CD4-positive, alpha-beta T cell treated with Interleukin-15 for 4 hours (primary cell): ENCODE results near the gene HOXC5.
"Not testable (repeated sequence)": the region's sequence is repeated elsewhere in the genome, so short reads cannot be mapped to it uniquely, and the experiment has no call there.

Source experiments
- DNase-seq: peaks from one replicate; pipeline ENCODE4 v3.0.0-alpha.2; 2020; ENCODE audit warnings: low spot score

HOXC5 gene

GRCh38 chr12:54066408-54066807 lies 33.6 kb downstream of the HOXC5 start:
- no peak for DNase-seq

- DNase-seq = no peak
Measured at GRCh38 chr12:54068418-54069070, 35.7 kb downstream of the HOXC5 start.

- DNase-seq = no peak
Measured at GRCh38 chr12:54071942-54072341, 39.1 kb downstream of the HOXC5 start.

- no peak for DNase-seq
Measured at GRCh38 chr12:54074308-54074707, 41.5 kb downstream of the HOXC5 start.

GRCh38 chr12:54075409-54075808 lies 42.6 kb downstream of the HOXC5 start:
- no peak for DNase-seq

- DNase-seq = no peak
Measured at GRCh38 chr12:54075974-54076373, 43.1 kb downstream of the HOXC5 start.

- DNase-seq = not testable (repeated sequence)
Measured at GRCh38 chr12:54077843-54078242, 45.0 kb downstream of the HOXC5 start.

GRCh38 chr12:54079115-54079514 lies 46.3 kb downstream of the HOXC5 start:
- DNase-seq = not testable (repeated sequence)

- not testable (repeated sequence) for DNase-seq
Measured at GRCh38 chr12:54080008-54080924, 47.4 kb downstream of the HOXC5 start.

- DNase-seq = peak; percentile 8
Measured at GRCh38 chr12:54081053-54081514, 48.2 kb downstream of the HOXC5 start.

- peak; percentile 12 for DNase-seq
Measured at GRCh38 chr12:54081581-54082396, 48.9 kb downstream of the HOXC5 start.

GRCh38 chr12:54082397-54082892 lies 49.6 kb downstream of the HOXC5 start:
- DNase-seq = peak; percentile 30
